Measurements from ENCODE around the gene CTNNA2.

The CTNNA2 gene

DNA sequence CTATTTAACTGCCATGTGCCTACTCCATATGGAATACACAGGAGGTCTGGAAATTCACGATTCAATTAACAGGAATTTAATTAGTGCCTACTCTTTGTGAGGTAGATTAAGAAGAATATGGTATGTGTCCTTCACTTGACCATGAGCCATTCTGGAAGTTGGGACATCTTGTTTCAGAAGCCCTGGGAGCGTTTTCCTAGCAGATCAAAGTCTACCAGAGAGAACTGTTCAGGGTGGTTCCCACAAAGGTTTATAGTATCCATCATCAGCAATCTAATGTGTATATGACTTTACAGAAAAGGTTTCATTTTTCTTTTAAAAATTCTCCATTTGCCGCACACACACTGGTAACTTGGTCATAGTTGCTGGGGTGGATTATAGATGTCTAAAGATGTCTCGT lies 632.6 kb downstream of the CTNNA2 start:
- TF ChIP-seq SIN3A (IDR thresholded peaks at IDR 0.05; ENCODE audit: borderline replicate concordance, insufficient read depth, low read length) (no peak), POLR2AphosphoS5 (IDR thresholded peaks at IDR 0.05; ENCODE audit: low read depth, low read length) (no peak), TAF1 (IDR thresholded peaks at IDR 0.05; ENCODE audit: borderline replicate concordance, insufficient read depth, low read length) (no peak)
- TF ChIP-seq, protein P1, sequence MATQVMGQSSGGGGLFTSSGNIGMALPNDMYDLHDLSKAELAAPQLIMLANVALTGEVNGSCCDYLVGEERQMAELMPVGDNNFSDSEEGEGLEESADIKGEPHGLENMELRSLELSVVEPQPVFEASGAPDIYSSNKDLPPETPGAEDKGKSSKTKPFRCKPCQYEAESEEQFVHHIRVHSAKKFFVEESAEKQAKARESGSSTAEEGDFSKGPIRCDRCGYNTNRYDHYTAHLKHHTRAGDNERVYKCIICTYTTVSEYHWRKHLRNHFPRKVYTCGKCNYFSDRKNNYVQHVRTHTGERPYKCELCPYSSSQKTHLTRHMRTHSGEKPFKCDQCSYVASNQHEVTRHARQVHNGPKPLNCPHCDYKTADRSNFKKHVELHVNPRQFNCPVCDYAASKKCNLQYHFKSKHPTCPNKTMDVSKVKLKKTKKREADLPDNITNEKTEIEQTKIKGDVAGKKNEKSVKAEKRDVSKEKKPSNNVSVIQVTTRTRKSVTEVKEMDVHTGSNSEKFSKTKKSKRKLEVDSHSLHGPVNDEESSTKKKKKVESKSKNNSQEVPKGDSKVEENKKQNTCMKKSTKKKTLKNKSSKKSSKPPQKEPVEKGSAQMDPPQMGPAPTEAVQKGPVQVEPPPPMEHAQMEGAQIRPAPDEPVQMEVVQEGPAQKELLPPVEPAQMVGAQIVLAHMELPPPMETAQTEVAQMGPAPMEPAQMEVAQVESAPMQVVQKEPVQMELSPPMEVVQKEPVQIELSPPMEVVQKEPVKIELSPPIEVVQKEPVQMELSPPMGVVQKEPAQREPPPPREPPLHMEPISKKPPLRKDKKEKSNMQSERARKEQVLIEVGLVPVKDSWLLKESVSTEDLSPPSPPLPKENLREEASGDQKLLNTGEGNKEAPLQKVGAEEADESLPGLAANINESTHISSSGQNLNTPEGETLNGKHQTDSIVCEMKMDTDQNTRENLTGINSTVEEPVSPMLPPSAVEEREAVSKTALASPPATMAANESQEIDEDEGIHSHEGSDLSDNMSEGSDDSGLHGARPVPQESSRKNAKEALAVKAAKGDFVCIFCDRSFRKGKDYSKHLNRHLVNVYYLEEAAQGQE (IDR thresholded peaks at IDR 0.05; ENCODE audit: insufficient read depth in 1 of 2, low read depth in 2 of 2, low read length in 2 of 2), result no peak

DNA sequence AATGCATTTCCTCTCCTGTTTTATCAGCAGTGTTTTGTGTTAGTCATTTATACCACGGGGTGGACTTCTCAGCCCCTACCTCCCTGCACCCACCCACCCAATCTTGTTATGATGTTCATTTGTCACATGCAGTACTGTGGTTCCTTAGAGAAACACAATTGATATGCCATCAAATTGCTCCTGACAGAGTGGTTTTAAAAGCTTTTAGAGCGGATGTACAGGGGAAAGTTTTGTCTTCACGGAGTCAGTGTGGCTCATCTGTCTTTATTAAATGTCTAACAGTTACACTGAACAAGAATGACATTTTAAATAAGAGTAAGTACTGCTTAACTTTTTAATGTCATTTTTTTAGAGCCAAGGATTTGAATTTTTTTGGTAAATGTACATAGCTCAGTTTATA lies 634.8 kb downstream of the CTNNA2 start:
- TF ChIP-seq POLR2AphosphoS5 (IDR thresholded peaks at IDR 0.05; ENCODE audit: low read depth, low read length), result no peak
- no peak for TF ChIP-seq TAF1 (IDR thresholded peaks at IDR 0.05; ENCODE audit: borderline replicate concordance, insufficient read depth, low read length)

DNA sequence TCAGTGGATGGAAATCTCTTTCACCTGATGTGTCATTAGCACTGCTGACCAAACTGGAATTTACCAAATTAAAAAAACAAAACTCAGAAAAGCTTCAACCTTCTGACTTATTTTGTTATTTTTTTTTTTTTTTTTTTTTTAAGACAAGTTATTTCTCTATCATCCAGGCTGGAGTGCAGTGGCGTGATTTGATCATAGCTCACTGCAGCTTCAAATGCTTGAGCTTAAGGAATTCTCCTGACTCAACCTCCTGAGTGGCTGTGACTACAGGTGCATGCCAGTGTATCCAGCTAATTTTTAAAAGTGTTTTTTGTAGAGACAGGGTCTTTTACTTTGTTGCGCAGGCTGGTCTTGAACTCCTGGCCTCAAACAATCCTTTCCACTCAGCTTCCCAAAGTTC lies 636.1 kb downstream of the CTNNA2 start:
- no peak for TF ChIP-seq FOXP2 (optimal IDR thresholded peaks at IDR 0.05; ENCODE audit: borderline replicate concordance, extremely low read depth, extremely low read length, insufficient read depth)
- TF ChIP-seq TAF1 (IDR thresholded peaks at IDR 0.05; ENCODE audit: borderline replicate concordance, insufficient read depth, low read length), result no peak
- TF ChIP-seq, protein P1 (IDR thresholded peaks at IDR 0.05; ENCODE audit: insufficient read depth in 1 of 2, low read depth in 2 of 2, low read length in 2 of 2), result no peak
- TF ChIP-seq SIN3A (IDR thresholded peaks at IDR 0.05; ENCODE audit: borderline replicate concordance, insufficient read depth, low read length), result no peak
- TF ChIP-seq POLR2AphosphoS5 (IDR thresholded peaks at IDR 0.05; ENCODE audit: low read depth, low read length), result no peak

DNA sequence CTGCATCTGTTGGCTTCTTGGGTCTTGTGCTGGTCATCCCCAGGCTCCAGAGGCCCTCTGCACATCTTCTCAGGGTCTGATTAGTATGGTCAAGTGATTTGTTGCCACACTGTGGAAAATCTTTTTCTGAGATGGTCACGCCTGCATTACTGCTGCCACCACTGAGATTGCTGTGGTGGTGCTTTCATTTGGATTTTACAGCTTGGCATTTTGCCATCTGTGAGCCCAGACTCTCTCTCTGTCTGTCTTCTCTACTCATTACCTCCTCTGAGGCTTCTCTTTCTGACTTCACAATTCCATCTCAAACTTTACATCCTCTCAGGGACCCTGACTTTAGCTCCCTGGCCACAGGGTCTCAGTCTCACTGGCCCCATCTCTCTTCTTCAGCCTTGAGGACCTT lies 637.1 kb downstream of the CTNNA2 start:
- TF ChIP-seq TAF1 (IDR thresholded peaks at IDR 0.05; ENCODE audit: borderline replicate concordance, insufficient read depth, low read length) (no peak), SIN3A (IDR thresholded peaks at IDR 0.05; ENCODE audit: borderline replicate concordance, insufficient read depth, low read length) (no peak)

DNA sequence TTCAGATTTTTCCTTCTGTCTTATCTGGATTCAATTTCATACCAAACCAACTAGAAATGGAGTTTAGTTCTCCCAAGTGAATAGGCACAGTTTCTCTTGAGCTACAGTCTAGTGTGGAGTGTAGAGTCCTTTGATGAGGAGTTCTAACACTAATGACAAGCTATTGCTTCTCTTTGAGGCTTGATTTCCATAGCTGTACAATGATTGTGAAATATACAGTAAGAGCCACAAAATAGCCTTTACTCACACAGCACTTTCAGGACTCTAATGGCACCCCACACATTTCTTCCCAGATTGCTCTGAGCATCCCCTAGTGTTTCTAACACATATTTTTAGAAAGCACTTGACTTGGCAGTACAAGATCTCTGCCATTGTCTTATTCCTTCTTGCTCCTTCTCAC lies 638.4 kb downstream of the CTNNA2 start:
- TF ChIP-seq SIN3A (IDR thresholded peaks at IDR 0.05; ENCODE audit: borderline replicate concordance, insufficient read depth, low read length) (no peak), FOXP2 (optimal IDR thresholded peaks at IDR 0.05; ENCODE audit: borderline replicate concordance, extremely low read depth, extremely low read length, insufficient read depth) (no peak), POLR2AphosphoS5 (IDR thresholded peaks at IDR 0.05; ENCODE audit: low read depth, low read length) (no peak), TAF1 (IDR thresholded peaks at IDR 0.05; ENCODE audit: borderline replicate concordance, insufficient read depth, low read length) (no peak)
- TF ChIP-seq, protein P1 (IDR thresholded peaks at IDR 0.05; ENCODE audit: insufficient read depth in 1 of 2, low read depth in 2 of 2, low read length in 2 of 2), result no peak

- TF ChIP-seq, protein P1 (IDR thresholded peaks at IDR 0.05; ENCODE audit: insufficient read depth in 1 of 2, low read depth in 2 of 2, low read length in 2 of 2), result no peak
- TF ChIP-seq FOXP2 (optimal IDR thresholded peaks at IDR 0.05; ENCODE audit: borderline replicate concordance, extremely low read depth, extremely low read length, insufficient read depth) (no peak), POLR2AphosphoS5 (IDR thresholded peaks at IDR 0.05; ENCODE audit: low read depth, low read length) (no peak), TAF1 (IDR thresholded peaks at IDR 0.05; ENCODE audit: borderline replicate concordance, insufficient read depth, low read length) (no peak), SIN3A (IDR thresholded peaks at IDR 0.05; ENCODE audit: borderline replicate concordance, insufficient read depth, low read length) (no peak)
These were observed 638.8 kb downstream of the CTNNA2 start for GRCh38 chr2:80151651-80152050.
